Mucosa of descending colon (tissue), 3 donors: ENCODE data around the gene KISS1R. TPM values are rescaled to one million over a fixed set of nuclear protein-coding genes. Genes with fewer than 3 reads are reported as not detected.

Source experiments
- ATAC-seq: fragments of 200-7000 bp; cut with Tn5 transposase; one replicate; pipeline ENCODE4 v1.9.1; 2020; ENCODE audit warnings: mild to moderate bottlenecking, moderate library complexity
- DNase-seq, 3 donors: peaks; one replicate each; pipeline ENCODE4 v3.0.0-alpha.2; 2020
- H3K36me3 ChIP-seq: fragments of 200-600 bp; one replicate; pipeline ENCODE4 v1.8.0; 2021; ENCODE audit warnings: low read depth, mild to moderate bottlenecking
- H3K4me1 ChIP-seq: fragments of 200-600 bp; one replicate; pipeline ENCODE4 v1.8.0; 2021; ENCODE audit warnings: low read depth, mild to moderate bottlenecking
- H3K4me3 ChIP-seq: fragments of 200-600 bp; one replicate; pipeline ENCODE4 v1.8.0; 2021; ENCODE audit warnings: mild to moderate bottlenecking
- H3K9me3 ChIP-seq: fragments of 200-600 bp; one replicate; pipeline ENCODE4 v1.8.0; 2021; ENCODE audit warnings: mild to moderate bottlenecking
- CTCF ChIP-seq: fragments of 200-600 bp; IDR thresholded peaks from one replicate; pipeline ENCODE4 v1.8.0; 2022; ENCODE audit warnings: antibody characterized with exemption, mild to moderate bottlenecking
- intact Hi-C, 2 donors: fragments of 100-400 bp; cut with DNase I in 1 of 2; cut with micrococcal nuclease in 1 of 2; formaldehyde crosslinking; loops; one replicate each; pipeline versions ENCODE4 v1.11.0 to v1.11.1; 2022; cut with DNase I, micrococcal nuclease
- total RNA-seq, 3 donors: library from RNA; stranded (reverse); fragmentation: NEBNext Ultra II Directional in 2 of 3; extraction: Animal tissue kit (Norgen Biotek cat#: 25700) in 2 of 3; gene quantifications; one replicate each; pipeline versions ENCODE4 v1.2.1 to v1.2.4, GENCODE V29; 2021 to 2023
- donor health status: DM: no; HTN: no; CAD: no; lungs with moderate emphysema.
- donor health status: DM: no; HTN: no; CAD: no.
- donor health status: DM: no; HTN: yes; CAD: no.

Gene KISS1R
- total RNA-seq, 3 donors from 2014 or later: not detected

DNA sequence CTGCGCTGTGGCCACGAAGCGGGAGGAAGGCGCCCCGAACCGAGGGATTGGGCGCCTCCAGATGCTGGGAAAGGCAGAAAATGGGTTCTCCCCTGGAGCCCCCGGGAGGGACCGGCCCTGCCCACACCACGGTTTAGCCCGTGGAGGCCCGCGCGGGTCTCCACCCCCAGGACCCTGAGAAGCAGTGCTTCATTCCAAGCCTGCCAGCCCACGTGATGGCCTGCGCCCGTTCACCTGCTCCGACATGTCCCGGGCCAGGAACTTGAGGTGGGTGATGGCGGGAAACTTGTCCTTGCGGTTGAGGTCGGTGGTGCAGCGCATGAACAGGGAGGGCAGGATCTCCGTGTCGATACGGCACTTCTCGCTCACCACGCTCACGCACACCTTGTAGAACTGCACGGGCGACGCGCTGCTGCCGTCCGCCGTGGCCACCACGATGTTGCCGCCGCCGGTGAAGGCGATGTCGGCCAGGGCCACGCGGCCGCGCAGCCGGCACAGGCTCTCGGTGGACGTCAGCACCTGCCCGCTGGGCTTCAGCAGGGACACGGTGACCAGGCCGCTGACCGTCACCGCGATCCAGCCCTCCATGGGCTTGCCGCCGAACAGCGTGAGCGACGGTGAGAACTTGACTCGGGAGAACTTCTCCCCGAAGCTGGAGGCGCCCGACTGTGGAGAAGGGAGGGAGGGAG lies 31.5 kb upstream of the KISS1R start:
- no peak for ATAC-seq
- no peaks in the 10 kb centered on the region for H3K9me3 ChIP-seq
- H3K4me3 ChIP-seq: no peak overlapping the region
- no peak for TF ChIP-seq CTCF
- H3K36me3 ChIP-seq: peaks cover 8% of the 10 kb centered on the region
- intact Hi-C loops: no loop called here
- DNase-seq: no peak
- no peaks in the 10 kb centered on the region for H3K4me1 ChIP-seq

DNA sequence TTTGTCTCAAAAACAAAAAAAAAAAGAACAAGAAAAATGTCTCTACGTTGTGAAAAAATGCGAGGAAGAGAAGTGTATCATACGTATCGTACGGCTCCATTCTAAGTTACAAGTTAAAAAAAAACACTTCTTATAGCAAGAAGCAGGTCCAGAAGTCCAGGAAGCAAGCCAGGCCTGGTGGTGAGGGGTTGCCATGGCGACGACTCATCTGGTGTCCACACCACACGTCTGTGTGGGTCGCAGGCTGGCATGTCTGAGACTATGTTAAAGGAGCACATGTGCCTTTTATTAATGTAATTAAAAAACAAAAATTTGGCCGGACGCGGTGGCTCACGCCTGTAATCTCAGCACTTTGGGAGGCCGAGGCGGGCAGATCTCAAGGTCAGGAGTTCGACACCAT lies 30.1 kb upstream of the KISS1R start:
- intact Hi-C loops: no loop called here
- Histone ChIP-seq H3K4me1 (peaks cover 5% of the 10 kb centered on the region), H3K4me3 (no peak overlapping the region), H3K36me3 (peaks cover 8% of the 10 kb centered on the region), H3K9me3 (no peaks in the 10 kb centered on the region)
- no peak for DNase-seq
- TF ChIP-seq CTCF: no peak
- no peak for ATAC-seq

DNA sequence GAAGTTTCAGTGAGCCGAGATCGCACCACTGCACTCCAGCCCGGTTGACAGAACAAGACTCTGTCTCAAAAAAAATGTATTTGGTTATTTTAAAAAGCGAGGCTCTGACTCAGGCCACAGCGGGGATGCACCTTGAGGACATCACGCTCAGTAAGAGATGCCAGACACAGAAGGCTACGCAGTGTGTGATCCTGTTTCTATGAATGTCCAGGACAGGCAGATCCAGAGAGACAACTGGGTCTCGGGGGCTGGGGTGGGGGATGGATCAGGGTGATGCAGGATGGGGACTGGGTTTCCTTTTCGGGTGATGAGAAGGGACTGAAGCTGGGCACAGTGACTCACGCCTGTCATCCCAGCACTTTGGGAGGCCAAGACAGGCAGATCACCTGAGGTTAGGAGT lies 29.5 kb upstream of the KISS1R start:
- Histone ChIP-seq H3K9me3 (no peaks in the 10 kb centered on the region), H3K4me1 (peaks cover 5% of the 10 kb centered on the region), H3K4me3 (no peak overlapping the region), H3K36me3 (peaks cover 8% of the 10 kb centered on the region)
- no peak for TF ChIP-seq CTCF
- no peak for DNase-seq
- ATAC-seq: no peak
- intact Hi-C loops: no loop called here

DNA sequence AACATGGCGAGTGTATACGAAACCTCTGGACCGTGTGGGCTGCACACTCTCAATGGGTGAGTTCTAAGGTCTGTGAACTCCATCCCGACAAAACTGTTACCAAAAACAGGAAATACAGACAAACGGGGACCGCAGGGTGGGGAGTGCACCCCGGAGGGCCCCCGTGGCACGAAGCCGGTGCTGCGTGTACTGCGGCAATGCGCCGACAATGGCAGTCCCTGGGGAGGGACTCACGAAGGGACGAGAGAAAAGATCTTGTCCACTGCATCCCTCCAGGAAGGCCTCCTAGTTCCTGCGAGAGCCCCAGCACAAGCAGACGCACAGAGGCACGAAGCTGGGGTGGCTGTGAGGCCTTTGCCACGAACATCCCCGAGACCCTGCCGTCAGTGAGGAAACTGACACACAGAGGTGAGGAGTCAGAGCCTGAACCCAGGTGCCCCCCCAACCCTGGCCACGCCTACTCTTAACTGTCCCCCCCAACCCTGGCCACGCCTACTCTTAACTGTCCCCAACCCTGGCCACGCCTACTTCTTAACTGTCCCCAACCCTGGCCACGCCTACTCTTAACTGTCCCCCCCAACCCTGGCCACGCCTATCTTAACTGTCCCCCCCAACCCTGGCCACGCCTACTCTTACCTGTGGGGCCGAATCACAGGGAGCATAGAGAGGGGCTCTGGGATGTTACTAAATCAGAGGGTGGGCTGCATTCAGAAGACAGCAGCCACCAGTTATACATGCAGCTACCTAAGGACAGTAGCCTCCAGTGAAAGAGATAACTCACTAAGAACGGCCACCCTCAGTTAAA lies 28.4 kb upstream of the KISS1R start:
- DNase-seq (no peak), ATAC-seq (no peak)
- Histone ChIP-seq H3K9me3 (no peaks in the 10 kb centered on the region), H3K4me3 (no peak overlapping the region), H3K36me3 (peaks cover 8% of the 10 kb centered on the region), H3K4me1 (peaks cover 7% of the 10 kb centered on the region)
- no peak for TF ChIP-seq CTCF
- intact Hi-C loops: no loop called here

DNA sequence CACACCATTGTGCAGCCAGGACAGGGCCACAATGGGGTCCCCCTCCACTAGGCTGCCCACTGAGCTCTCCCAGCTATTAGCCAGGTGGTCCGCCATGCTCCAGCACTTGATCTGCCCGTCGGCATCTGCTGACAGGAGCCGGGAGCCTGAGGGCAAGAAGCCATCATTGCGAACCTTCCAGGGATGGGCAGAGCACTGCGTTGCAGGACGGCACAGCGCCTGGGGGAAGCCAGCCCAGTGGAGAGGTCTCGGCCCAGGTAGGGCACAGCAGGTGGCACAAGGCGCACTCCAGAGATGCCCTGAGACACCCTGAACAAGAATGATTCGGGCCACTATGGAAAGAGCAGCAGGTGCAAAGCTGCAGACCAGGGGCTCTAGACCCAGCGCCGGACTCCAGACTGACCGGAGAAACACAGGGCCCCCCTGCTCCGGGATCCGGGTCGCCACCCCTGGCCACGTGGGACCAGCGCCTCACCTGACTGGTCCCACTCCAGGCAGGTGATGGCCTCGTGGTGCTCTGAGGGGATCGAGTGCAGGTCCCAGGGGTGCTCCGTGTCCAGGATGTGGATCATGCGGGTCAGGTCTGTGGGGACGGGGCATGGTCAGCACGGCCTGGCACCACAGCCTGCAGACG lies 27.4 kb upstream of the KISS1R start:
- intact Hi-C loops: no loop called here
- no peak for TF ChIP-seq CTCF
- Histone ChIP-seq H3K4me1 (peaks cover 7% of the 10 kb centered on the region), H3K9me3 (no peaks in the 10 kb centered on the region), H3K36me3 (peaks cover 5% of the 10 kb centered on the region), H3K4me3 (no peak overlapping the region)
- ATAC-seq (no peak), DNase-seq (no peak)
